ENCODE results near the gene RASGRF2.

RASGRF2 gene

GRCh38 chr5:81164476-81164875 is 204.3 kb downstream of the RASGRF2 start:
- TF ChIP-seq CTCF (IDR thresholded peaks at IDR 0.05) = no peak
- no peak overlapping the region for H3K27ac ChIP-seq

DNA sequence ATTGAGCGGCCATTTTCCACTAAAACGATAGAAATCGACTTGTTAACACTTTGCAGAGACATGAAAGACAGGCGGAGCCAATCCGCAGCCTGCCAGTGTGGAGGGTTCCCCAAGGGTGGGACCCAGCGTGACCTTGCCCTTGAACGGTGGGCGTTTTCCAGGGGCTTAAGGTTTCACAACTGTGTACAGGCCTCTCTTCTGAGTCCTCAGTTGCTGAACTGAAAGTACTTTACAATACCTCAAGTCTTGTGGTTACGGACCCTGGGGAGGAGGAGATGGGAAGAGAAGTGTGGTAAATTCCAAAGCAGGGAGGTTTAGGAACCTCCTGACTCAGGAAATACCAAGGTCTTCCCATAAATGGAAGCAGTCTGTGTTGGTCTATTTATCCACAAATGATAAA is 204.8 kb downstream of the RASGRF2 start:
- no peak overlapping the region for H3K27ac ChIP-seq
- TF ChIP-seq CTCF (IDR thresholded peaks at IDR 0.05) (no peak), ZFX (IDR thresholded peaks at IDR 0.05; ENCODE audit: borderline replicate concordance) (no peak)

DNA sequence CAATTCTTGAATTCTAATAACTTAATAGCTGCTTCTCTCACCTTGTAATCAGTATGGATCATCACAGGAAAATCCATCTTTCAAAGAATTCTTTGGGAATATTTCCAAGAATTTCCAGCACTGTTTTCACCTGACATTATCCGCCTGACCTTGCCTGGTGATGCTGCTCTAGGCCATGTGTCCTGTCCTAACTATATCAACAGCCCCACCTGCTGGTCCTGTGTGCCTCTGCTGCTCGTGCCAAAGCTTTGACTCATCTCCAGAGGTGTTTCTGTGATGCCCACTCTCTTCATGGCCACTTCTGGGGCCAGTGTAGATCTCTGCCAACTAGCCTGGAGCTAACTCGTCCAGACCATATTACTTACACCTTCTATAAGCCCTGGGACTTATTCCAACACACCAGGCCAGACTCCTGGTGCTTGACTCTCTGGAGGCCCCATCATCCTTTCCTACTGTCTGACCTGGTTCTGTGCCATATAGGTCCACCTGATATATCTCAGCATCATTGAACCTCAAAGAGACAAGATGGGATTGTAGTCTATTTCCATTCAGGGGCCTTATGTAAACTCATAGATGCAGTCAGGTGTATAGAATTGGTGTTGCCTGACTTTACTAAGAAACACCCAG is 205.4 kb downstream of the RASGRF2 start:
- H3K27ac ChIP-seq = no peak overlapping the region
- no peak for TF ChIP-seq ZFX (IDR thresholded peaks at IDR 0.05; ENCODE audit: borderline replicate concordance)
- peak; percentile 89 for TF ChIP-seq CTCF (IDR thresholded peaks at IDR 0.05)

GRCh38 chr5:81166430-81166829 is 206.3 kb downstream of the RASGRF2 start:
- TF ChIP-seq CTCF (IDR thresholded peaks at IDR 0.05) (no peak), ZFX (IDR thresholded peaks at IDR 0.05; ENCODE audit: borderline replicate concordance) (no peak)
- no peak overlapping the region for H3K27ac ChIP-seq

DNA sequence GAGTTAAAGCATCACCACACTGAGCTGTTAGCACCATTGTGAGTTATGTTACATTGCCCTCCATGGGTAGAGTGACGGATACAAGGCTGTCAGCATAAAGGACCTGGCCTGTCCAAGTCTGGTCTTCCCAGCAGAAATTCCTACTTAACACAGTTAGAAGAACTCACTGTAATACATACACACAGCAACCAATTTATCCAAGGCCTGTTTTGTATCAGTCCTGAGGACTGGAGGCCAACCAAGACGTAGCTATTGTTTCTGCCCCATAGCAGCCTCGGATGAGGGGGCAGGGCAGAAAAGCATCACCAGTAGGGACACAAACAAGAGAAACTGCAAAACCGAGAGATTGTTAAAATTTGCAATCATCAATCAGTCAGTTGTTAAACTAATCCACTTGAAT is 206.9 kb downstream of the RASGRF2 start:
- no peak overlapping the region for H3K27ac ChIP-seq
- no peak for TF ChIP-seq ZFX (IDR thresholded peaks at IDR 0.05; ENCODE audit: borderline replicate concordance)
- TF ChIP-seq CTCF (IDR thresholded peaks at IDR 0.05) = no peak

- TF ChIP-seq CTCF (IDR thresholded peaks at IDR 0.05) (no peak), ZFX (IDR thresholded peaks at IDR 0.05; ENCODE audit: borderline replicate concordance) (no peak)
- H3K27ac ChIP-seq = no peak overlapping the region
Observed at GRCh38 chr5:81167544-81167943, 207.4 kb downstream of the RASGRF2 start.

DNA sequence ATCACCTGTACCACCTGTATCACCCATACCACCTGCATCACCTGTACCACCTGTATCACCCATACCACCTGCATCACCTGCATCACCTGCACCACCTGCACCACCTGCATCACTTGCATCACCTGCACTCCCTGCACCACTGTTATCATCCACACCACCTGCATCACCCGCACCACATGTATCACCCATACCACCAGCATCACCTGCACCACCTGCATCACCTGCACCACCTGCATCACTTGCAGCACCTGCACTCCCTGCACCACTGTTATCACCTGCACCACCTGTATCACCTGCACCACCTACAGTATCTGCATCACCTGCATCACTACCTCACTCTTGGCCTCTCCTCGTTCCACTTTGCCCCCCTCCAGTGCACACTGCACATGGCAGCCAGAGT is 209.8 kb downstream of the RASGRF2 start:
- no peak for TF ChIP-seq CTCF (IDR thresholded peaks at IDR 0.05)
- TF ChIP-seq ZFX (IDR thresholded peaks at IDR 0.05; ENCODE audit: borderline replicate concordance) = no peak
- H3K27ac ChIP-seq = no peak overlapping the region
